ENCODE data around the gene INPP5A. TPM values are rescaled to one million over a fixed set of nuclear protein-coding genes. Genes with fewer than 3 reads are reported as not detected.

Gene INPP5A
- total and polyA plus RNA-seq, 11 donors: 38.6 to 179 (median 102) TPM

GRCh38 chr10:132521041-132521465, 16.5 kb upstream of the INPP5A start:
- no peak overlapping the region for H3K4me3 ChIP-seq
- ATAC-seq (no peak), DNase-seq (peak in 2 of 5 donors; percentile 23 to 29)
- H3K9me3 ChIP-seq: no peaks in the 10 kb centered on the region
- peak overlapping the region; percentile 0 to 99 (median 98) for H3K27ac ChIP-seq
- WGBS, 4 donors: 0 to 85% (median 82%) methylated on average over 2 to 14 of the region's 14 CpGs
- H3K4me1 ChIP-seq: peaks cover 8 to 57% (median 53%) of the 10 kb centered on the region in 12 donors
- intact Hi-C loops (cut with DNase I): loop anchor here in 2 of 10 donors (2.0 kb wide), 1 partner anchor 16 kb away; the partner anchor contains the start of gene INPP5A (in 2 of the 2)
- TF ChIP-seq POLR2A (IDR thresholded peaks at IDR 0.05) (no peak), CTCF (IDR thresholded peaks at IDR 0.05) (no peak)
- H3K36me3 ChIP-seq: no peaks in the 10 kb centered on the region
- H3K27me3 ChIP-seq: no peaks in the 10 kb centered on the region

GRCh38 chr10:132521466-132522102, 16.0 kb upstream of the INPP5A start:
- intact Hi-C loops (cut with DNase I): loop anchor here in 2 of 10 donors (2.0 kb wide), 1 partner anchor 15 kb away; the partner anchor contains the start of gene INPP5A (in 2 of the 2)
- Histone ChIP-seq H3K27me3 (no peaks in the 10 kb centered on the region), H3K9me3 (no peaks in the 10 kb centered on the region), H3K4me1 (peaks cover 8 to 51% (median 48%) of the 10 kb centered on the region in 12 donors), H3K36me3 (no peaks in the 10 kb centered on the region), H3K27ac (peak overlapping the region in 5 of 12 donors; percentile 90 to 98 (median 94)), H3K4me3 (no peak overlapping the region)
- ATAC-seq (no peak), DNase-seq (peak in 3 of 5 donors; percentile 11 to 61 (median 17))
- no peak for TF ChIP-seq CTCF (IDR thresholded peaks at IDR 0.05)
- TF ChIP-seq POLR2A (IDR thresholded peaks at IDR 0.05): no peak
- WGBS, 4 donors: 93 to 96% (median 95%) methylated on average over 10 to 19 of the region's 19 CpGs

GRCh38 chr10:132522521-132523411, 14.8 kb upstream of the INPP5A start:
- H3K27me3 ChIP-seq: no peaks in the 10 kb centered on the region
- H3K36me3 ChIP-seq: no peaks in the 10 kb centered on the region
- TF ChIP-seq POLR2A (IDR thresholded peaks at IDR 0.05) (no peak), CTCF (IDR thresholded peaks at IDR 0.05) (no peak)
- H3K4me1 ChIP-seq: peaks cover 8 to 42% (median 37%) of the 10 kb centered on the region in 12 donors
- DNase-seq: peak in 3 of 5 donors; percentile 6 to 39 (median 18)
- H3K9me3 ChIP-seq: no peaks in the 10 kb centered on the region
- intact Hi-C loops (cut with DNase I): no loop called here
- H3K27ac ChIP-seq: no peak overlapping the region
- no peak overlapping the region for H3K4me3 ChIP-seq
- WGBS, 4 donors: 93 to 98% (median 95%) methylated on average over 7 to 14 of the region's 14 CpGs
- no peak for ATAC-seq
